HG03039 (cell line): ENCODE results near the gene WDR41.
"Not testable (repeated sequence)": the region's sequence is repeated elsewhere in the genome, so short reads cannot be mapped to it uniquely, and the experiment has no call there.

Source experiments
- ATAC-seq: cut with Tn5 transposase; IDR thresholded peaks from one replicate; pipeline ENCODE4 v1.9.1; 2021; ENCODE audit warnings: mild to moderate bottlenecking, moderate library complexity; ENCODE audit not compliant: unreplicated experiment

The WDR41 gene

GRCh38 chr5:77409870-77410621 is 82.1 kb downstream of the WDR41 start:
- no peak for ATAC-seq

DNA sequence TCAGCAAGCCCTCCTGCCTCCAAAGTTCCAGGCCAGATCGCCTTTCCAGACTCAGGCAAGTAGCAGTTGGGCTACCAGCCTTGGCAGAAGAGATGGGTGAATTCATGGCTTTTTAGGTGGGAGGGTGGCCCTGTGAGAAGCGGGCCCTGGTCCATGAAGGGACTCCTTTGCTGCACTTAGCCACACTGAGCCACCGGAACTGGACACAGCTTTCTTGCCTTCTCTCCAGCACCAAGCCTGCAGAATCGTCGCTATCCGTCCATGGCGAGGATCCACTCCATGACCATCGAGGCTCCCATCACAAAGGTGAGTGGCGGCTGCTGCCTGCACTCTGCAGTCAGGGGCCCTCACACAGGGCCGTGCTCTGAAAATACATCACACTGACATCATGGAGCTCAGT is 85.0 kb downstream of the WDR41 start:
- ATAC-seq, result no peak

- ATAC-seq, result no peak
These were observed 89.3 kb downstream of the WDR41 start for GRCh38 chr5:77402796-77403195.

DNA sequence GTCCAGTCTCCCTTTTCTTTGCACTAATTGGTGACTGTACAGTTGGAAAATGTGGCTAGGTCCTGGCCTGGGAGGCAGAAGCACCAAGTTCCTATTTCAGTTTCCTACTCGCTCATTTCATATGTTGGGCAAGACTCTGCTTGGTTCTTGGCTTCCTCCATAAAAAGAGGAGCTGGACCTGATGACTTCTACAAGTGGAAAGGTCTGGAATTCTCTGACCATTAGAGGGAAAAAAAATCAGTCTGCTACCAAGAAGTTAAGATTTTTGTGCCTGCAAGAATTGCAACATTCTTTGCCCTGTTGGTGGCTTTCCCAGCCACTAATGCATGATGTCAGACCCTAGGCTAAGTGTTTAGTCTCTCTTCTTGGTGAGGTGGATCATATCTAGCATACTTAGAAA is 91.5 kb downstream of the WDR41 start:
- no peak for ATAC-seq

DNA sequence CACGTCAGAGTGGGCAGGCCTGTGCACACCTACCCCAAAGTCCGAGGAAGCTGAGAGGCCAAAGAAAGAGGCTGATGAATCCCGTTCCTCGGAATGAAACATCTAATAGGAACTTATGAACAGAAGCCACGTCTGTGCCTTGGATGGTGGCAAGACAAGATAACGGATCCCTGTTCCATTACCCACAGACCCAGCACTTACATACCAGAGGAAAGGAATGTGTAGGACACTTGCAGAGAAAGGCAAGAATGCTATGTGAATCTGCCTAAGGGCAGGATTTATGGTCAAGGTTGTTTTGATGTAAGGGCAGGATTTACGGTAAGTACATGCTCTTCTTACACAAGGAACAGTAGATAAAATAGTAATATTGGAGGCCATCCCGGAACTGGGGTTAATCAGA is 93.2 kb downstream of the WDR41 start:
- ATAC-seq, result no peak

DNA sequence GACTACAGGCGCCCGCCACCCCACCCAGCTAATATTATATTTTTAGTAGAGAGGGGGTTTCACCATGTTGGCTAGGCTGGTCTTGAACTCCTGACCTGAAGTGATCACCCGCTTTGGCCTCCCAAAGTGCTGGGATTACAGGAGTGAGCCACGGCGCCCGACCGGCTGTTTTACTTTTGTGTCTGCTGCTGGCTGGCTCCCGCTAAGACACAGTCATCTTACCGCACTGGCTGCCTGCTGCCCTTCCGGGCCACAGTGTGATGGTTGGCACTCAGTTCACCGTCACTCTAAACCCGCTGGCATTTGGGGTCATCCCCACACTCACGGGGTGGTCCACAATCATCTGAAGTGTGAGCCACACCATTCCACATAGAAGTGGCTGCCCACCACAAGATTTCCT is 93.7 kb downstream of the WDR41 start:
- no peak for ATAC-seq

- no peak for ATAC-seq
These were observed 94.3 kb downstream of the WDR41 start for GRCh38 chr5:77397686-77398292.

DNA sequence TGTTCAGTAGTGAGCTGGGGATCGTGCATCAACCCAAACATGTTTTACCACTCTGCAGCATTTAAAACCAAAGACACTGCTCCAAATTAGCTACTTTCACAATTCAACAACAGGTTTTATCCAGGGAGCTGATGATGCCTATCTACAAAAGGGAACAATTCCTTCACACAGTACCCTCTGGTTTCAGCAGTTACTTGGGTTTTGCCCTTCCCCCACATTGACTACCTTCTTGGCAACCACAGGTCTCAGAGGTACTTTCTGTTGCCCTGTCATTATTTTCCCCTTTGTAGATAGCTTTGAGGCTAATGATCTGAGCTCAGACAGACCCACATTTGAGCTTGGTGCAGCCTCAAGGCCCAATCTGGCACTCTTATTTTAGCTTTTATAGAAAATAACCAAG is 96.1 kb downstream of the WDR41 start:
- ATAC-seq, result no peak

DNA sequence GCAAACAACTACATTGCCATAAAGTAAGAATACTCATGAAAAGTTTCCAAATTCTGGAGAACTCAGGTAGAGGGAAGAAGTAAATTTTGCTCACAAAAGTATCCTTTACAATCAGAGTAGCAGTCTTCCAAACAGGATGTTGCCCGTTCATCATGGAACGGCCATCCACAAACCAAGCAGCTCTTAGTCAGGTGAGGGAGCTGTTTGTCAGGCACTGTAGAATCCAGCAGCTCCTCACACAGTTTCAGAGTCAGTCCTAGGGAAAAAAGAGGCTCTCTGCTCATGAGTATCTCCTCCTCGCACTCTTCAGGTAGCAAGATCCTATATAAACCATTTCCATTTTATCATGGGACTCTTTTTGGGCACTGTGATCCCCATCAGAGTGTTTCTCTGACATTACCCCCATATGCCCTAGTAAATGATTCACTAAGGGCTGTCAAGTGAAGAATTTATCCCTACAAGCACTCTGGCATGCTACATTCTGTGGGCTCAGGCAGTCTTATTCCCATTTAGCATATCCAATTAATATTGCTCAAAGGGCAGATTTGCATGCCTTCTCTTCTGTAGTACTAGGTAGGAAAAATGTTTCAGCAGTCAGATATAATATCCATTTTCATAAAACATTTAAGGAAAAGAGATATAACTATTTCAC is 97.9 kb downstream of the WDR41 start:
- no peak for ATAC-seq

DNA sequence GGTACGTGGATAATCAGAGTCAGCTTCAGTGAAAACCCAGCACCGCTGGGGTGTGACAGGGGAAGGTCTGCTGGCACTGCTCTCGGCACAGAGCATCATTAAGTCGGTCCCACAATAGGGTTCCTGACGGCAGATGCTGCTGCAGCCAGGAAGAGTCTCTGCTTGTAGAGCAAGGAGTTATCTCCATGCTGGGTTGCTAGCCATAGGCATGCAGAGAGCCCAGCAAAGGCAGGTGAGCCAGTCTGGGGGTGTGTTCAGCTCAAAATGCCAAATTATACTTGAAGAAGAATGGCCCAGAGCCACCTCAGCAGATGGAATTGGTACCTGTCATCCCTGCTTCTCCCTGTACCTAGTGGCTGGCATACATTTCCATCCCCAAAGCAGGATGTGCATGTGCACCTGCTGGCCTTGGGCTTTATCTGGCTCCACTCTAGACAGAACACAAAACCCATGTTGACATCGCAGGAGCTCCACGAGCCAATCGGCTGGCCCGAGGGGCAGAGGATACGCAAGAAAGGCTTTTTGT is 100.8 kb downstream of the WDR41 start:
- no peak for ATAC-seq

DNA sequence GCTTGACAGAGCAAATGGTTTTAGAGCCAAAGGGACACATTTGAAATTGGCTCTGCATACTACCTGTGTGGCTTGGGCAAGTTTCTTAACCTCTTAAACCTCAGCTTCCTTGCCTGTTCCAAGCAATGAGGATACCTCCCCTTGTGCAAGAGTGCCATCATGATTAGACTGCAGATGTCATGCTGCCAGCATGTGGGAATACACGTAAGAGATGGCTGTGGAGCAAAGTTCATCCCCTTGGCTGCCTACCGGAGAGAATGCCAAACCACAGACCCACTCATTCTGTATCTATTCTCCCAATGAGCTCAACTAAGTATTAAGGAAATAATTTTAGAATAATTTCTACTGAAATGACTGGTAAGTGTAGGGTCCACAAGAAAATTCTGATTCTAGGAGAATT is 101.3 kb downstream of the WDR41 start:
- ATAC-seq, result no peak

GRCh38 chr5:77390221-77390620 is 101.9 kb downstream of the WDR41 start:
- no peak for ATAC-seq

- ATAC-seq, result no peak
These were observed 102.4 kb downstream of the WDR41 start for GRCh38 chr5:77389746-77390145.

DNA sequence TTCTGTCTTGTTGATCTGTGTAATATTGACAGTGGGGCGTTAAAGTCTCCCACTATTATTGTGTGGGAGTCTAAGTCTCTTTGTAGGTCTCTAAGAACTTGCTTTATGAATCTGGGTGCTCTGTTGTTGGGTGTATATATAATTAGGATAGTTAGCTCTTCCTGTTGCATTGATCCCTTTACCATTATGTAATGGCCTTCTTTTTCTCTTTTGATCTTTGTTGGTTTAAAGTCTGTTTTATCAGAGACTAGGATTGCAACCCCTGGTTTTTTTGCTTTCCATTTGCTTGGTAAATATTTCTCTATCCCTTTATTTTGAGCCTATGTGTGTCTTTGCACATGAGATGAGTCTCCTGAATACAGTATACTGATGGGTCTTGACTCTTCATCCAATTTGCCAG is 105.8 kb downstream of the WDR41 start:
- not testable (repeated sequence) for ATAC-seq

DNA sequence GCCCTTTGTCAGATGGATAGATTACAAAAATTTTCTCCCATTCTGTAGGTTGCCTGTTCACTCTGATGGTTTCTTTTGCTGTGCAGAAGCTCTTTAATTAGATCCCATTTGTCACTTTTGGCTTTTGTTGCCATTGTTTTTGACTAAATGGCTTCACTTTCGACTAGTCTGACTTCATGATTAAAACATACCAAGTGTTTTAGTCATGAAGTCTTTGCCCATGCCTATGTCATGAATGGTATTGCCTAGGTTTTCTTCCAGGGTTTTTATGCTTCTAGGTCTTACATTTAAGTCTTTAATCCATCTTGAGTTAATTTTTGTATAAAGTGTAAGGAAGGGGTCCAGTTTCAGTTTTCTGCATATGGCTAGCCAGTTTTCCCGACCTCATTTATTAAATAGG is 108.8 kb downstream of the WDR41 start:
- ATAC-seq, result not testable (repeated sequence)
